ENCODE results near the gene PTK7.

PTK7 gene

GRCh38 chr6:43172104-43173007 lies 96.2 kb downstream of the PTK7 start:
- TF ChIP-seq POLR2AphosphoS5 (IDR thresholded peaks at IDR 0.05; ENCODE audit: low read depth, low read length) (no peak), SIN3A (IDR thresholded peaks at IDR 0.05; ENCODE audit: borderline replicate concordance, insufficient read depth, low read length) (0 out of 2 replicates have a peak, but pooled peaks have one; percentile 9)

- no peak for TF ChIP-seq SIN3A (IDR thresholded peaks at IDR 0.05; ENCODE audit: borderline replicate concordance, insufficient read depth, low read length)
- TF ChIP-seq, protein P1, sequence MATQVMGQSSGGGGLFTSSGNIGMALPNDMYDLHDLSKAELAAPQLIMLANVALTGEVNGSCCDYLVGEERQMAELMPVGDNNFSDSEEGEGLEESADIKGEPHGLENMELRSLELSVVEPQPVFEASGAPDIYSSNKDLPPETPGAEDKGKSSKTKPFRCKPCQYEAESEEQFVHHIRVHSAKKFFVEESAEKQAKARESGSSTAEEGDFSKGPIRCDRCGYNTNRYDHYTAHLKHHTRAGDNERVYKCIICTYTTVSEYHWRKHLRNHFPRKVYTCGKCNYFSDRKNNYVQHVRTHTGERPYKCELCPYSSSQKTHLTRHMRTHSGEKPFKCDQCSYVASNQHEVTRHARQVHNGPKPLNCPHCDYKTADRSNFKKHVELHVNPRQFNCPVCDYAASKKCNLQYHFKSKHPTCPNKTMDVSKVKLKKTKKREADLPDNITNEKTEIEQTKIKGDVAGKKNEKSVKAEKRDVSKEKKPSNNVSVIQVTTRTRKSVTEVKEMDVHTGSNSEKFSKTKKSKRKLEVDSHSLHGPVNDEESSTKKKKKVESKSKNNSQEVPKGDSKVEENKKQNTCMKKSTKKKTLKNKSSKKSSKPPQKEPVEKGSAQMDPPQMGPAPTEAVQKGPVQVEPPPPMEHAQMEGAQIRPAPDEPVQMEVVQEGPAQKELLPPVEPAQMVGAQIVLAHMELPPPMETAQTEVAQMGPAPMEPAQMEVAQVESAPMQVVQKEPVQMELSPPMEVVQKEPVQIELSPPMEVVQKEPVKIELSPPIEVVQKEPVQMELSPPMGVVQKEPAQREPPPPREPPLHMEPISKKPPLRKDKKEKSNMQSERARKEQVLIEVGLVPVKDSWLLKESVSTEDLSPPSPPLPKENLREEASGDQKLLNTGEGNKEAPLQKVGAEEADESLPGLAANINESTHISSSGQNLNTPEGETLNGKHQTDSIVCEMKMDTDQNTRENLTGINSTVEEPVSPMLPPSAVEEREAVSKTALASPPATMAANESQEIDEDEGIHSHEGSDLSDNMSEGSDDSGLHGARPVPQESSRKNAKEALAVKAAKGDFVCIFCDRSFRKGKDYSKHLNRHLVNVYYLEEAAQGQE (IDR thresholded peaks at IDR 0.05; ENCODE audit: insufficient read depth in 1 of 2, low read depth in 2 of 2, low read length in 2 of 2), result no peak
- TF ChIP-seq POLR2AphosphoS5 (IDR thresholded peaks at IDR 0.05; ENCODE audit: low read depth, low read length), result no peak
- no peak for TF ChIP-seq FOXP2 (optimal IDR thresholded peaks at IDR 0.05; ENCODE audit: borderline replicate concordance, extremely low read depth, extremely low read length, insufficient read depth)
- TF ChIP-seq TAF1 (IDR thresholded peaks at IDR 0.05; ENCODE audit: borderline replicate concordance, insufficient read depth, low read length), result no peak
Observed at GRCh38 chr6:43173591-43174262, 97.6 kb downstream of the PTK7 start.

GRCh38 chr6:43174263-43175112 lies 98.4 kb downstream of the PTK7 start:
- peak; percentile 43; the same call in 1 of the 2 replicates for TF ChIP-seq TAF1 (IDR thresholded peaks at IDR 0.05; ENCODE audit: borderline replicate concordance, insufficient read depth, low read length)
- TF ChIP-seq FOXP2 (optimal IDR thresholded peaks at IDR 0.05; ENCODE audit: borderline replicate concordance, extremely low read depth, extremely low read length, insufficient read depth), result no peak
- TF ChIP-seq, protein P1 (IDR thresholded peaks at IDR 0.05; ENCODE audit: insufficient read depth in 1 of 2, low read depth in 2 of 2, low read length in 2 of 2), result no peak
- peak; percentile 97; the same call in 1 of the 2 replicates for TF ChIP-seq SIN3A (IDR thresholded peaks at IDR 0.05; ENCODE audit: borderline replicate concordance, insufficient read depth, low read length)
- no peak for TF ChIP-seq POLR2AphosphoS5 (IDR thresholded peaks at IDR 0.05; ENCODE audit: low read depth, low read length)

DNA sequence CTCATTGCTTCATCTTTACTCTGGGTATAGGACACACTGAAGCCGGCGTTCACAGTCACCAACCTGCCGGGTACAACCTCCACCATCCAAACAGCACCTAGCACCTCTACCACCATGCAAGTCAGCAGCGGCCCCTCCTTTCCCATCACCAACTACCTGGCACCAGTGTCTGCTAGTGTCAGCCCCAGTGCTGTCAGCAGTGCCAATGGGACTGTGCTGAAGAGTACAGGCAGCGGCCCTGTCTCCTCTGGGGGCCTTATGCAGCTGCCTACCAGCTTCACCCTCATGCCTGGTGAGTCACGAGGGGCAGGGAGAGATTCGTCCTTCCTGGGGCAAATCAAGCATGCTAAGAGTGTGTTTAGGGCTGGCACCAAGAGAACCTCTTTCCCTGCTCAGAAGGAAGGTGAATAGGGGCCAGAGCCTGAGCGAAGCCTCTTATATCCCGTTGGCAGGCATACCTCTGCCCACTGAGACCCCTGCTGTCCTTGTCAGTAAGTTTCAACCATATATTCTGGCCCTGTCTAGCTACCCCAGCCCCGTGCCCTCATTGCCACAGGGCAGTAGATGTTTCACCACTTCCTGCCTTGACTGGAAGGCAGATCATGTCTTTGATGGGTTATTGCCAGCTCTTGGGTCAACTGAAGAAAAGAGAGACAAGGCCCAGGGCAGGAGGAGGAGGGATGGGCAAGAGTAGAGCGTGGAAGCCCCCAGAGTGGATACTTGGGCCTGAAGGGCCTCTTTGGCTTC lies 99.7 kb downstream of the PTK7 start:
- TF ChIP-seq SIN3A (IDR thresholded peaks at IDR 0.05; ENCODE audit: borderline replicate concordance, insufficient read depth, low read length), result no peak
- TF ChIP-seq FOXP2 (optimal IDR thresholded peaks at IDR 0.05; ENCODE audit: borderline replicate concordance, extremely low read depth, extremely low read length, insufficient read depth), result no peak
- no peak for TF ChIP-seq POLR2AphosphoS5 (IDR thresholded peaks at IDR 0.05; ENCODE audit: low read depth, low read length)
- TF ChIP-seq, protein P1 (IDR thresholded peaks at IDR 0.05; ENCODE audit: insufficient read depth in 1 of 2, low read depth in 2 of 2, low read length in 2 of 2), result no peak
- TF ChIP-seq TAF1 (IDR thresholded peaks at IDR 0.05; ENCODE audit: borderline replicate concordance, insufficient read depth, low read length), result no peak

Data from PFSK-1 (cell line).